SK-N-SH treated with all-trans-retinoic acid at 6 μM for 48 hours (cell line): ENCODE results near the gene MYB.

Experiments
- ARNTL ChIP-seq: fragments of 450-650 bp; formaldehyde crosslinking; IDR thresholded peaks from 2 replicates; pipeline ENCODE4 v1.5.0; 2020; ENCODE audit warnings: low read depth, mild to moderate bottlenecking, moderate library complexity, borderline replicate concordance
- CSRNP3 ChIP-seq: fragments of 250-450 bp; sonication (Bioruptor Pico); IDR thresholded peaks from 2 replicates; pipeline ENCODE4 v1.5.1; 2021; ENCODE audit warnings: mild to moderate bottlenecking, moderate library complexity
- GLIS3 ChIP-seq: fragments of 250-450 bp; sonication (Bioruptor Pico); IDR thresholded peaks from 2 replicates; pipeline ENCODE4 v1.5.0; 2020; ENCODE audit warnings: mild to moderate bottlenecking, moderate library complexity
- ISL1 ChIP-seq: fragments of 250-450 bp; sonication (Bioruptor Pico); IDR thresholded peaks from 2 replicates; pipeline ENCODE4 v2.1.2; 2022; ENCODE audit warnings: mild to moderate bottlenecking, moderate library complexity
- PATZ1 ChIP-seq: fragments of 250-450 bp; sonication (Bioruptor Pico); IDR thresholded peaks from 2 replicates; pipeline ENCODE4 v1.8.0; 2020; ENCODE audit warnings: mild to moderate bottlenecking, moderate library complexity, borderline replicate concordance
- PPARA ChIP-seq: fragments of 250-450 bp; sonication (Bioruptor Pico); IDR thresholded peaks from 2 replicates; pipeline ENCODE4 v1.5.0; 2020; ENCODE audit warnings: mild to moderate bottlenecking, borderline replicate concordance
- RARB ChIP-seq: fragments of 250-450 bp; sonication (Bioruptor Pico); IDR thresholded peaks from 2 replicates; pipeline ENCODE4 v1.8.0; 2021; ENCODE audit warnings: mild to moderate bottlenecking, moderate library complexity
- SNAI2 ChIP-seq: fragments of 250-450 bp; sonication (Bioruptor Pico); IDR thresholded peaks from 2 replicates; pipeline ENCODE4 v1.5.0; 2020; ENCODE audit warnings: mild to moderate bottlenecking, moderate library complexity
- TCF4 ChIP-seq: fragments of 250-450 bp; sonication (Bioruptor Pico); IDR thresholded peaks from 2 replicates; pipeline ENCODE4 v1.8.0; 2021; ENCODE audit warnings: mild to moderate bottlenecking, moderate library complexity, borderline replicate concordance
- ZFP30 ChIP-seq: fragments of 450-650 bp; formaldehyde crosslinking; IDR thresholded peaks from 2 replicates; pipeline ENCODE4 v1.5.0; 2022; ENCODE audit warnings: mild to moderate bottlenecking, moderate library complexity
- ZNF565 ChIP-seq: fragments of 450-650 bp; formaldehyde crosslinking; conservative IDR thresholded peaks from 2 replicates; pipeline ENCODE4 v1.5.0; 2020; ENCODE audit warnings: low read depth, mild to moderate bottlenecking, moderate library complexity
- ZNF70 ChIP-seq: fragments of 450-650 bp; formaldehyde crosslinking; IDR thresholded peaks from 2 replicates; pipeline ENCODE4 v1.5.0; 2020; ENCODE audit warnings: mild to moderate bottlenecking, moderate library complexity
- TF ChIP-seq, protein P1 (sequence below): fragments of 250-450 bp; sonication (Bioruptor Pico); IDR thresholded peaks from 2 replicates; pipeline ENCODE4 v1.5.0; 2020; ENCODE audit warnings: mild to moderate bottlenecking, moderate library complexity

DNA sequence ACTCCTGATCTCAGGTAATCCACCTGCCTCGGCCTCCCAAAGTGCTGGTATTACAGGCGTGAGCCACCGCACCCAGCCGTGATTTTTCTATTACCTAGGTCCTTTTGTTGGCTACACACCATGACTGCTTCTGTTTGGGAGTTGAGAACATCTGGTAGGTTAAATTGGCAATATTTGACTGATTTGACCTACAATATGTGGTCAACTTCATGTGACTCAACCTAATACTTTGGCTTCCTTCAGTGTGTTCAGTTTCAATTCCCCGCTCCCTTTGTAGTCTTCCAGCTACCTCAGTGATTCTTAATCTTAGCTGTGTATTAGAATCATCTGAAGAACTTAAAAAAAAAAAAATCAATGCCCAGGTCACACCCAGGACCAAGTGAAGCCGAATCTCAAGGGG, 47.4 kb downstream of the MYB start:
- TF ChIP-seq GLIS3: no peak
- no peak for TF ChIP-seq PATZ1 (CRISPR knock-in tag)
- TF ChIP-seq ZNF565 (CRISPR knock-in tag): no peak
- no peak for TF ChIP-seq TCF4 (CRISPR knock-in tag)
- TF ChIP-seq ARNTL (CRISPR knock-in tag): no peak
- TF ChIP-seq PPARA (CRISPR knock-in tag): no peak
- no peak for TF ChIP-seq ZFP30 (CRISPR knock-in tag)
- no peak for TF ChIP-seq RARB (CRISPR knock-in tag)
- TF ChIP-seq SNAI2: no peak
- TF ChIP-seq, protein P1, sequence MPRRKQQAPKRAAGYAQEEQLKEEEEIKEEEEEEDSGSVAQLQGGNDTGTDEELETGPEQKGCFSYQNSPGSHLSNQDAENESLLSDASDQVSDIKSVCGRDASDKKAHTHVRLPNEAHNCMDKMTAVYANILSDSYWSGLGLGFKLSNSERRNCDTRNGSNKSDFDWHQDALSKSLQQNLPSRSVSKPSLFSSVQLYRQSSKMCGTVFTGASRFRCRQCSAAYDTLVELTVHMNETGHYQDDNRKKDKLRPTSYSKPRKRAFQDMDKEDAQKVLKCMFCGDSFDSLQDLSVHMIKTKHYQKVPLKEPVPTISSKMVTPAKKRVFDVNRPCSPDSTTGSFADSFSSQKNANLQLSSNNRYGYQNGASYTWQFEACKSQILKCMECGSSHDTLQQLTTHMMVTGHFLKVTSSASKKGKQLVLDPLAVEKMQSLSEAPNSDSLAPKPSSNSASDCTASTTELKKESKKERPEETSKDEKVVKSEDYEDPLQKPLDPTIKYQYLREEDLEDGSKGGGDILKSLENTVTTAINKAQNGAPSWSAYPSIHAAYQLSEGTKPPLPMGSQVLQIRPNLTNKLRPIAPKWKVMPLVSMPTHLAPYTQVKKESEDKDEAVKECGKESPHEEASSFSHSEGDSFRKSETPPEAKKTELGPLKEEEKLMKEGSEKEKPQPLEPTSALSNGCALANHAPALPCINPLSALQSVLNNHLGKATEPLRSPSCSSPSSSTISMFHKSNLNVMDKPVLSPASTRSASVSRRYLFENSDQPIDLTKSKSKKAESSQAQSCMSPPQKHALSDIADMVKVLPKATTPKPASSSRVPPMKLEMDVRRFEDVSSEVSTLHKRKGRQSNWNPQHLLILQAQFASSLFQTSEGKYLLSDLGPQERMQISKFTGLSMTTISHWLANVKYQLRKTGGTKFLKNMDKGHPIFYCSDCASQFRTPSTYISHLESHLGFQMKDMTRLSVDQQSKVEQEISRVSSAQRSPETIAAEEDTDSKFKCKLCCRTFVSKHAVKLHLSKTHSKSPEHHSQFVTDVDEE (CRISPR knock-in tag): no peak
- TF ChIP-seq CSRNP3 (CRISPR knock-in tag): no peak
- TF ChIP-seq ZNF70 (CRISPR knock-in tag): no peak
- TF ChIP-seq ISL1 (CRISPR knock-in tag): no peak
